Ishikawa (cell line): ENCODE results near the gene SLC9A2.

Source experiments
- CEBPB ChIP-seq: IDR thresholded peaks from 2 replicates; pipeline ENCODE4 v1.6.1; 2012
- CREB1 ChIP-seq: IDR thresholded peaks from 2 replicates; pipeline ENCODE4 v1.6.1; 2012; ENCODE audit warnings: low read depth
- EGR1 ChIP-seq: IDR thresholded peaks from 2 replicates; pipeline ENCODE4 v1.6.1; 2012
- EP300 ChIP-seq: IDR thresholded peaks from 2 replicates; pipeline ENCODE4 v1.6.1; 2012; ENCODE audit warnings: borderline replicate concordance
- FOXM1 ChIP-seq: IDR thresholded peaks from 2 replicates; pipeline ENCODE4 v1.6.1; 2012; ENCODE audit warnings: low read depth, borderline replicate concordance
- MAX ChIP-seq: IDR thresholded peaks from 2 replicates; pipeline ENCODE4 v1.6.1; 2012
- NFIC ChIP-seq: IDR thresholded peaks from 2 replicates; pipeline ENCODE4 v1.6.1; 2012
- RAD21 ChIP-seq: IDR thresholded peaks from 2 replicates; pipeline ENCODE4 v1.6.1; 2012; ENCODE audit warnings: low read depth
- TAF1 ChIP-seq: IDR thresholded peaks from 2 replicates; pipeline ENCODE4 v1.6.1; 2012; ENCODE audit warnings: low read depth, mild to moderate bottlenecking
- TCF12 ChIP-seq: IDR thresholded peaks from 2 replicates; pipeline ENCODE4 v1.6.1; 2012; ENCODE audit warnings: low read depth
- TEAD4 ChIP-seq: IDR thresholded peaks from 2 replicates; pipeline ENCODE4 v1.6.1; 2012
- YY1 ChIP-seq: IDR thresholded peaks from 2 replicates; pipeline ENCODE4 v1.6.1; 2012; ENCODE audit warnings: low read depth
- ZBTB7A ChIP-seq: IDR thresholded peaks from 2 replicates; pipeline ENCODE4 v1.6.1; 2012; ENCODE audit warnings: low read depth
- TF ChIP-seq, protein P1 (sequence below): IDR thresholded peaks from 2 replicates; pipeline ENCODE4 v1.6.1; 2012; ENCODE audit warnings: low read depth, mild to moderate bottlenecking
- TF ChIP-seq, protein P2 (sequence below): IDR thresholded peaks from 2 replicates; pipeline ENCODE4 v1.6.1; 2012

Gene SLC9A2

DNA sequence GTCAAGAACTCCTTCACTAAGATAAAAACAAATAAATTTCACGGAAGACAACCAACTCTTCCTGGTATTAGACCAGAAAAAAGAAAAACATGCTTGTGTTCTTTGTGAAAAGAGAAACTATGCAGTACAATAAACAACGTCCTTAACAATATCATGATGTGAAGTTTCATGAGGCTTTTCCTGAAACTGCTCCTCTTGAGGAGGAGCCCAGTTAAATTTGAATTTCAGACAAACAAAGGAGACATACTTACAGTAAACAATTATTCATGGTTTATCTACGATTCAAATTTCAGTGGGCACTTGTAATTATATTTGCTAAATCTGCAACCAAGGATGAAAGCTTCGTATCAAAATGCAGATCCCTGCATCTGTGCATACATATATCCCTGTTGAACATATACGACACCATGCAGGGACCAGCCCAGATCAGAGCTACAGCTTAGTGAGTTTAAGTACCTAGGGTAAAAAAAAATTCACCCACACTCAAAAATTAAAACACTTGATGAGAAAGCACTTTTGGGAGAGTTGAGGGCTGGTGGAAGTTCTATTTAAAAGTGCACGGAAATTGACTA is 24.8 kb upstream of the SLC9A2 start:
- TF ChIP-seq MAX (no peak), EP300 (no peak), FOXM1 (no peak), TEAD4 (no peak), TAF1 (no peak), RAD21 (no peak), NFIC (no peak), YY1 (no peak), EGR1 (no peak), CREB1 (no peak), ZBTB7A (no peak)

GRCh38 chr2:102597788-102598187 is 21.6 kb upstream of the SLC9A2 start:
- TF ChIP-seq ZBTB7A (no peak), FOXM1 (no peak), TAF1 (no peak), TCF12 (no peak), NFIC (no peak), CEBPB (no peak), MAX (no peak), CREB1 (no peak)

DNA sequence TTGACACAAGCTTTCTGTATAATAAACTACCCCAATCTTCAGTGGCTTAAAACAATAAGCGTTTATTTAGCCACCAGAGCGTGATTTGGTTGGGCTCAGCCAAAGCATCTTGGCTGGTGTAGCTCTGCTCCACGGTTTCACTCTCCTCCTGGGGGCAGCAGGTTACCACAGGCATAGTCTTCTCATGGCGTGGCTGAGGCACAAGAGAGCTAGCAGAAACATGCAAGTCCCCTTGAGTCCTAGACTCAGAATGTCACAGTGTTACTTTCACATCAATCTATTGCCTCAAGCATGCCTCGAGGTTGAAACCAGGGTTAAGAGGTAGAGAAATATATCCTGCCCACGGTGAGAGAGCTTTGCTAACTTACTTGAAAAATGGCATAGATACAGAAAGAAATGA is 19.9 kb upstream of the SLC9A2 start:
- TF ChIP-seq CEBPB: no peak
- TF ChIP-seq, protein P1, sequence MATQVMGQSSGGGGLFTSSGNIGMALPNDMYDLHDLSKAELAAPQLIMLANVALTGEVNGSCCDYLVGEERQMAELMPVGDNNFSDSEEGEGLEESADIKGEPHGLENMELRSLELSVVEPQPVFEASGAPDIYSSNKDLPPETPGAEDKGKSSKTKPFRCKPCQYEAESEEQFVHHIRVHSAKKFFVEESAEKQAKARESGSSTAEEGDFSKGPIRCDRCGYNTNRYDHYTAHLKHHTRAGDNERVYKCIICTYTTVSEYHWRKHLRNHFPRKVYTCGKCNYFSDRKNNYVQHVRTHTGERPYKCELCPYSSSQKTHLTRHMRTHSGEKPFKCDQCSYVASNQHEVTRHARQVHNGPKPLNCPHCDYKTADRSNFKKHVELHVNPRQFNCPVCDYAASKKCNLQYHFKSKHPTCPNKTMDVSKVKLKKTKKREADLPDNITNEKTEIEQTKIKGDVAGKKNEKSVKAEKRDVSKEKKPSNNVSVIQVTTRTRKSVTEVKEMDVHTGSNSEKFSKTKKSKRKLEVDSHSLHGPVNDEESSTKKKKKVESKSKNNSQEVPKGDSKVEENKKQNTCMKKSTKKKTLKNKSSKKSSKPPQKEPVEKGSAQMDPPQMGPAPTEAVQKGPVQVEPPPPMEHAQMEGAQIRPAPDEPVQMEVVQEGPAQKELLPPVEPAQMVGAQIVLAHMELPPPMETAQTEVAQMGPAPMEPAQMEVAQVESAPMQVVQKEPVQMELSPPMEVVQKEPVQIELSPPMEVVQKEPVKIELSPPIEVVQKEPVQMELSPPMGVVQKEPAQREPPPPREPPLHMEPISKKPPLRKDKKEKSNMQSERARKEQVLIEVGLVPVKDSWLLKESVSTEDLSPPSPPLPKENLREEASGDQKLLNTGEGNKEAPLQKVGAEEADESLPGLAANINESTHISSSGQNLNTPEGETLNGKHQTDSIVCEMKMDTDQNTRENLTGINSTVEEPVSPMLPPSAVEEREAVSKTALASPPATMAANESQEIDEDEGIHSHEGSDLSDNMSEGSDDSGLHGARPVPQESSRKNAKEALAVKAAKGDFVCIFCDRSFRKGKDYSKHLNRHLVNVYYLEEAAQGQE: no peak
- TF ChIP-seq CREB1: no peak
- TF ChIP-seq TEAD4: no peak

GRCh38 chr2:102601730-102602129 is 17.6 kb upstream of the SLC9A2 start:
- TF ChIP-seq, protein P1: no peak
- TF ChIP-seq FOXM1 (no peak), CREB1 (no peak)
- TF ChIP-seq, protein P2, sequence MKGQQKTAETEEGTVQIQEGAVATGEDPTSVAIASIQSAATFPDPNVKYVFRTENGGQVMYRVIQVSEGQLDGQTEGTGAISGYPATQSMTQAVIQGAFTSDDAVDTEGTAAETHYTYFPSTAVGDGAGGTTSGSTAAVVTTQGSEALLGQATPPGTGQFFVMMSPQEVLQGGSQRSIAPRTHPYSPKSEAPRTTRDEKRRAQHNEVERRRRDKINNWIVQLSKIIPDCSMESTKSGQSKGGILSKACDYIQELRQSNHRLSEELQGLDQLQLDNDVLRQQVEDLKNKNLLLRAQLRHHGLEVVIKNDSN: no peak

GRCh38 chr2:102603904-102604303 is 15.4 kb upstream of the SLC9A2 start:
- TF ChIP-seq YY1 (no peak), ZBTB7A (no peak), MAX (no peak), CREB1 (no peak), TEAD4 (no peak), CEBPB (no peak), TAF1 (no peak), NFIC (no peak), EGR1 (no peak), FOXM1 (no peak), TCF12 (no peak), EP300 (no peak), RAD21 (no peak)
- TF ChIP-seq, protein P1: no peak
- TF ChIP-seq, protein P2: no peak
